Measurements from ENCODE around the gene EXOC6B. TPM values are rescaled to one million over a fixed set of nuclear protein-coding genes. Genes with fewer than 3 reads are reported as not detected.

Gene EXOC6B
- total and polyA plus RNA-seq, 9 of the 15 experiments (the other 6 are each of a cell fraction or from before 2014, with no cell fraction given) = 0.28 to 4.2 (median 2.0) TPM

DNA sequence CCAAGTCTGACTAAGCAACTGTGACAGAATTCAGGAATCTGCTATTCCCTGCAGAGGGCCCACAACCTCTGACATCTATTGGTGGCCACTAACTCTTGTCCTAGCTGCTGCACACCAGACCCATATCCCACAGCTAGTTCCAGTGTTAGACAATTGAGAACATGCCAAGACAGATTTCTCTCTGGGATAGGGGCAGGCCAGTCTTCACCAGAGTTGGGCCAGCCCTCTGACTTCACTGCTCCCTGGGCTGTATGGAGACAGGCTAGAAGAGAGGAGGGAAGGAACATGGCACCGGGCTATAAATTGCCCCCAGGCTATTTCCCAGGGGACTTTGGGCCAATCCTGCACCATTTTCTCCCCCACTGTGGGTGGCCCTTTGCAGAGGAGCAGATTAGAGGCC, 645.5 kb downstream of the EXOC6B start:
- no TSS peak for BruUV-seq (replicated peaks)
- CTCF ChIA-PET (ENCODE audit: low intra/inter-chr PET ratio) = no interaction called here
- H3K27ac ChIP-seq (ENCODE audit: extremely low read depth, low read depth, low read length) = no peak overlapping the region
- DNase-seq (ENCODE audit: extremely low read depth in 1 of 4, low spot score in 3 of 4) = no peak
- no peak overlapping the region for H2AFZ ChIP-seq (ENCODE audit: low read depth, low read length)
- no peaks in the 10 kb centered on the region for H3K79me2 ChIP-seq (ENCODE audit: control insufficient read depth, insufficient read depth, low read length)
- H3K4me1 ChIP-seq (replicated peaks in 1 of 2; ENCODE audit: control insufficient read depth in 2 of 2, insufficient read depth in 2 of 2, low read length in 2 of 2) = no peaks in the 10 kb centered on the region
- POLR2A ChIA-PET = no interaction called here
- no CpG with 5 or more reads among the region's 1 CpG for WGBS (ENCODE audit: insufficient coverage, low coverage, missing lambda C conversion rate)
- intact Hi-C loops (cut with micrococcal nuclease) (no loop called here), in situ Hi-C loops (cut with MboI) (no loop called here)
- no peak overlapping the region for H3K4me3 ChIP-seq
- H4K20me1 ChIP-seq (replicated peaks; ENCODE audit: control insufficient read depth, insufficient read depth, low read length) = no peaks in the 10 kb centered on the region; the same call in 1 of the 2 replicates
- H3K36me3 ChIP-seq (ENCODE audit: control insufficient read depth, insufficient read depth, low read length) = no peaks in the 10 kb centered on the region
- no peaks in the 10 kb centered on the region for H3K9me1 ChIP-seq (ENCODE audit: control insufficient read depth, insufficient read depth, low read length)
- no peak for ATAC-seq
- no peak overlapping the region for H3K9ac ChIP-seq (ENCODE audit: insufficient read depth in 1 of 2, low read depth in 2 of 2, low read length in 2 of 2)
- H3K9me3 ChIP-seq (replicated peaks; ENCODE audit: control insufficient read depth, insufficient read depth, low read depth, low read length) = no peaks in the 10 kb centered on the region
- TF ChIP-seq, protein P1, sequence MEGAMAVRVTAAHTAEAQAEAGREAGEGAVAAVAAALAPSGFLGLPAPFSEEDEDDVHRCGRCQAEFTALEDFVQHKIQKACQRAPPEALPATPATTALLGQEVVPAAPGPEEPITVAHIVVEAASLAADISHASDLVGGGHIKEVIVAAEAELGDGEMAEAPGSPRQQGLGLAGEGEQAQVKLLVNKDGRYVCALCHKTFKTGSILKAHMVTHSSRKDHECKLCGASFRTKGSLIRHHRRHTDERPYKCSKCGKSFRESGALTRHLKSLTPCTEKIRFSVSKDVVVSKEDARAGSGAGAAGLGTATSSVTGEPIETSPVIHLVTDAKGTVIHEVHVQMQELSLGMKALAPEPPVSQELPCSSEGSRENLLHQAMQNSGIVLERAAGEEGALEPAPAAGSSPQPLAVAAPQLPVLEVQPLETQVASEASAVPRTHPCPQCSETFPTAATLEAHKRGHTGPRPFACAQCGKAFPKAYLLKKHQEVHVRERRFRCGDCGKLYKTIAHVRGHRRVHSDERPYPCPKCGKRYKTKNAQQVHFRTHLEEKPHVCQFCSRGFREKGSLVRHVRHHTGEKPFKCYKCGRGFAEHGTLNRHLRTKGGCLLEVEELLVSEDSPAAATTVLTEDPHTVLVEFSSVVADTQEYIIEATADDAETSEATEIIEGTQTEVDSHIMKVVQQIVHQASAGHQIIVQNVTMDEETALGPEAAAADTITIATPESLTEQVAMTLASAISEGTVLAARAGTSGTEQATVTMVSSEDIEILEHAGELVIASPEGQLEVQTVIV (CRISPR knock-in tag; IDR thresholded peaks at IDR 0.05; ENCODE audit: borderline replicate concordance) = no peak
- TF ChIP-seq ZNF696 (CRISPR knock-in tag; conservative IDR thresholded peaks at IDR 0.05) (no peak), HCFC1 (IDR thresholded peaks at IDR 0.05; ENCODE audit: low read depth, low read length) (no peak), PKNOX1 (IDR thresholded peaks at IDR 0.05) (no peak), TAL1 (IDR thresholded peaks at IDR 0.05) (no peak)
- H3K4me2 ChIP-seq (ENCODE audit: insufficient read depth, low read length) = no peak overlapping the region
- FAIRE-seq = no peak
- no peaks in the 10 kb centered on the region for H3K27me3 ChIP-seq (ENCODE audit: control insufficient read depth in 2 of 2, insufficient read depth in 2 of 2, low read length in 2 of 2)

Measured in K562 (cell line).